ENCODE measurements around the gene PORCN. TPM values are rescaled to one million over a fixed set of nuclear protein-coding genes. Genes with fewer than 3 reads are reported as not detected.

Gene PORCN
- total RNA-seq, 4 donors from 2014 or later: 15.0 to 21.5 (median 18.9) TPM

DNA sequence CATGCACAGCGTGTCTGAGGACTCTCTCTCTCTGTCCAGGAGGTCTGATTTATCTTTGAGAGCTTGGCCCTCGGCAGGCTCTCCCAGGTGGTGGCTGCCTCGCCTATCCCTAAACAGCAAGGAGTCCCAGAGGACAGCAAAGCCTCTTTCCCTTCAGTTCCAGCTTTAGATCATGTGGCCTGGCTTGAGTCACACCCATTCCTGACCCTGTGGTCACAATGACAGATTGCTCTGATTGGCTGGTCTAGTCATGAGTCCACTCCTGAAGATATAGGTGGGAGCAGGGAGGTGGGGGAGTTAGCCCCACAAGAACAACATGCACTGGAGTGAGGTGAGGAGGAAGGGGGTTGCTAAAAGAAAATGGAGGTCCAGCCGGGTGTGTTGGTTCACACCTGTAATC lies 12.1 kb upstream of the PORCN start:
- H3K4me1 ChIP-seq: peaks cover 0 to 3% (median 0%) of the 10 kb centered on the region in 4 donors
- no peaks in the 10 kb centered on the region for H3K36me3 ChIP-seq
- H3K27ac ChIP-seq (replicated peaks in 1 of 4): no peak overlapping the region
- no peak overlapping the region for H3K4me3 ChIP-seq
- no peak for DNase-seq (ENCODE audit: extremely low spot score)
- WGBS: 88% methylated on average over 2 of the region's 4 CpGs
- H3K27me3 ChIP-seq: no peaks in the 10 kb centered on the region
- intact Hi-C loops (cut with DNase I): no loop called here
- H3K9me3 ChIP-seq: no peaks in the 10 kb centered on the region
- TF ChIP-seq, protein P1, sequence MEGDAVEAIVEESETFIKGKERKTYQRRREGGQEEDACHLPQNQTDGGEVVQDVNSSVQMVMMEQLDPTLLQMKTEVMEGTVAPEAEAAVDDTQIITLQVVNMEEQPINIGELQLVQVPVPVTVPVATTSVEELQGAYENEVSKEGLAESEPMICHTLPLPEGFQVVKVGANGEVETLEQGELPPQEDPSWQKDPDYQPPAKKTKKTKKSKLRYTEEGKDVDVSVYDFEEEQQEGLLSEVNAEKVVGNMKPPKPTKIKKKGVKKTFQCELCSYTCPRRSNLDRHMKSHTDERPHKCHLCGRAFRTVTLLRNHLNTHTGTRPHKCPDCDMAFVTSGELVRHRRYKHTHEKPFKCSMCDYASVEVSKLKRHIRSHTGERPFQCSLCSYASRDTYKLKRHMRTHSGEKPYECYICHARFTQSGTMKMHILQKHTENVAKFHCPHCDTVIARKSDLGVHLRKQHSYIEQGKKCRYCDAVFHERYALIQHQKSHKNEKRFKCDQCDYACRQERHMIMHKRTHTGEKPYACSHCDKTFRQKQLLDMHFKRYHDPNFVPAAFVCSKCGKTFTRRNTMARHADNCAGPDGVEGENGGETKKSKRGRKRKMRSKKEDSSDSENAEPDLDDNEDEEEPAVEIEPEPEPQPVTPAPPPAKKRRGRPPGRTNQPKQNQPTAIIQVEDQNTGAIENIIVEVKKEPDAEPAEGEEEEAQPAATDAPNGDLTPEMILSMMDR (IDR thresholded peaks at IDR 0.05): no peak
- no peak for TF ChIP-seq POLR2AphosphoS5 (IDR thresholded peaks at IDR 0.05)
- no peak for TF ChIP-seq EP300 (IDR thresholded peaks at IDR 0.05)
- TF ChIP-seq POLR2A (IDR thresholded peaks at IDR 0.05; ENCODE audit: low read depth): no peak

DNA sequence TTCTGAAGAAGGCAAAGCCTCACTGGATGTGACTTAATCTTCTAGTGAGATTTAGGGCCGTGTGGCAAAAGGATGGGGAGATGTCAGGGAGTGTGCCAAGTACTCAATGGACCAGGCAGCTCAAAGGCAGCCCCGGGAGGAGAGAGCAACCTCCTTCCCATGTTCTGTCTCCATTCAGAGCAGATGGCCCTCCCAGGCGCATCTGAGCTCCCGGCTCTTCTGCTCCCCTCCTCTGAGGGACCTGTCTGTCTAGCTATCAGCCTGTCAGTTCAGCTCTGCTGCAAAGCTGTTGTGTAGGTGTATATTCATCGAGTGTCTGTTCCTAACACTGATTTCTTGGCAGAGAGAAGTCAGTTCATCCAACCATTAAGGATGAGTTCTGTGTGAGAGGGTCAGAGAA lies 10.9 kb upstream of the PORCN start:
- no peak overlapping the region for H3K4me3 ChIP-seq
- no peaks in the 10 kb centered on the region for H3K27me3 ChIP-seq
- no peak overlapping the region for H3K27ac ChIP-seq (replicated peaks in 1 of 4)
- peaks cover 0 to 3% (median 0%) of the 10 kb centered on the region in 4 donors for H3K4me1 ChIP-seq
- H3K36me3 ChIP-seq: no peaks in the 10 kb centered on the region
- intact Hi-C loops (cut with DNase I): no loop called here
- DNase-seq (ENCODE audit: extremely low spot score): no peak
- TF ChIP-seq, protein P1 (IDR thresholded peaks at IDR 0.05): no peak
- TF ChIP-seq POLR2A (IDR thresholded peaks at IDR 0.05; ENCODE audit: low read depth): no peak
- TF ChIP-seq POLR2AphosphoS5 (IDR thresholded peaks at IDR 0.05): no peak
- TF ChIP-seq EP300 (IDR thresholded peaks at IDR 0.05): no peak
- 64% methylated on average over 5 of the region's 5 CpGs for WGBS
- no peaks in the 10 kb centered on the region for H3K9me3 ChIP-seq

DNA sequence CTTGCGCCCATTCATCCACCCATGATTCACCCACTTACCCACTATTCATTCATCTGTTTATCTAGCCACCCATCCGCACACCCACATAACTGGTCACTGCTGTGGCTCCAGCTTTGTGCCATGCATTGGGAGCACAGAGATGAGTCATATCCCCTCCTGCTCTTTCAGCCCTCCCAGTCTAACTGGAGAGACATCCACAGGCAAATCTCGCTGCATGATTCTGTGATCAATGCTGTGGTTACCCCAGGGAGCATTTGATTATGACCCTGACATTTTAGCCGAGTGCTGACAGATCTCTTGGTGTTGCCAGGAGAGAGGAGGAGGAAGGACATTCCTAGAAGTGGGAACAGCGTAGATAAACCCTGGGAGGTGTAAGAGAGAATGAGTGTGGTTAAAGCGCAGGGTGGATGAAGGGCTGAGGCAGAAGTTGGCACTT lies 10.4 kb upstream of the PORCN start:
- intact Hi-C loops (cut with DNase I): no loop called here
- WGBS: 64% methylated on average over 6 of the region's 6 CpGs
- H3K36me3 ChIP-seq: no peaks in the 10 kb centered on the region
- no peak overlapping the region for H3K27ac ChIP-seq (replicated peaks in 1 of 4)
- H3K27me3 ChIP-seq: no peaks in the 10 kb centered on the region
- no peak for DNase-seq (ENCODE audit: extremely low spot score)
- H3K4me1 ChIP-seq: peaks cover 0 to 3% (median 0%) of the 10 kb centered on the region in 4 donors
- H3K4me3 ChIP-seq: no peak overlapping the region
- no peaks in the 10 kb centered on the region for H3K9me3 ChIP-seq
- TF ChIP-seq, protein P1 (IDR thresholded peaks at IDR 0.05): no peak
- no peak for TF ChIP-seq POLR2AphosphoS5 (IDR thresholded peaks at IDR 0.05)
- TF ChIP-seq EP300 (IDR thresholded peaks at IDR 0.05): no peak
- no peak for TF ChIP-seq POLR2A (IDR thresholded peaks at IDR 0.05; ENCODE audit: low read depth)

DNA sequence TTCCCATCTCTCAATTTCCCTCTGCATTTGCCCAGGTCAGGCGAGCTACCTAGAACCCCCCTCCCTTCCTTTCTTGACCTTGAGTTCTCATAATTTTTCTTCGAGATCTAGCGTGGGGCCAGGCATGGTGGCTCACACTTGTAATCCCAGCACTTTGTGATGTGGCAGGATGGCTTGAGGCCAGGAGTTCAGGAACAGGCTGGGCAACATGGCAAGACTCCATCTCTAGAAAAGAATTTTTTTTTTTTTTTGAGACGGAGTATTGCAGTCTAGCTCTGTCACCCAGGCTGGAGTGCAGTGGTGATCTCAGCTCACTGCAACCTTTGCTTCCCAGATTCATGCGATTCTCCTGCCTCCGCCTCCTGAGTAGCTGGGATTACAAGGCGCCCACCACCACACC lies 4.5 kb upstream of the PORCN start:
- intact Hi-C loops (cut with DNase I): loop anchor here (10.0 kb wide), 1 partner anchor 419 kb away; no protein-coding TSS in a partner anchor
- 82% methylated on average over 7 of the region's 7 CpGs for WGBS
- no peaks in the 10 kb centered on the region for H3K36me3 ChIP-seq

More for the DNA sequence above, 4.5 kb upstream of the PORCN start:
- DNase-seq (ENCODE audit: extremely low spot score): no peak
- H3K4me3 ChIP-seq: no peak overlapping the region
- H3K9me3 ChIP-seq: no peaks in the 10 kb centered on the region
- TF ChIP-seq EP300 (IDR thresholded peaks at IDR 0.05) (no peak), POLR2AphosphoS5 (IDR thresholded peaks at IDR 0.05) (no peak), POLR2A (IDR thresholded peaks at IDR 0.05; ENCODE audit: low read depth) (no peak)
- TF ChIP-seq, protein P1 (IDR thresholded peaks at IDR 0.05): no peak
- no peaks in the 10 kb centered on the region for H3K27me3 ChIP-seq
- H3K4me1 ChIP-seq: peaks cover 0 to 7% (median 6%) of the 10 kb centered on the region in 4 donors
- H3K27ac ChIP-seq (replicated peaks in 1 of 4): no peak overlapping the region
